IMR-90 (cell line): Measurements from ENCODE around the gene HRNR. TPM values are rescaled to one million over a fixed set of nuclear protein-coding genes. Genes with fewer than 3 reads are reported as not detected.
A peak's percentile ranks its signal among the peaks of the same experiment; 100 is the strongest.

Source experiments
- ATAC-seq: fragments of 200-7000 bp; cut with Tn5 transposase; 2 replicates; pipeline ENCODE4 v1.9.1; 2020; ENCODE audit warnings: low read depth, mild to moderate bottlenecking, moderate library complexity
- BruUV-seq: library from RNA; stranded (reverse); fragments of 400-500 nt; replicated peaks from 2 replicates; lab custom pipeline; 2021; lab: Mats Ljungman, UMichigan
- CTCF ChIA-PET: fragments of 300-600 bp; formaldehyde crosslinking; extraction: SDS; loops from one replicate; lab custom pipeline; 2021; ENCODE audit warnings: antibody characterized with exemption; lab: Yijun Ruan, JAX
- POLR2A ChIA-PET: fragments of 300-600 bp; sonication (Branson Sonifier 250); formaldehyde crosslinking; loops from one replicate; lab custom pipeline; 2022; ENCODE audit warnings: antibody characterized with exemption; ENCODE audit not compliant: unreplicated experiment; lab: Charles Lee
- DNase-seq: peaks from one replicate; pipeline ENCODE4 v3.0.0; 2013
- H2AFZ ChIP-seq: replicated peaks from 2 replicates; pipeline ENCODE3; 2013; ENCODE audit warnings: low read length, mild to moderate bottlenecking; ENCODE audit not compliant: poor library complexity
- H2AK5ac ChIP-seq: 2 replicates; pipeline ENCODE4 v1.6.1; 2013; ENCODE audit warnings: low read depth, low read length, inconsistent platforms
- H2AK9ac ChIP-seq: replicated peaks from 2 replicates; pipeline ENCODE3; 2013; ENCODE audit warnings: mild to moderate bottlenecking, low read depth, low read length, moderate library complexity; ENCODE audit not compliant: poor library complexity
- H2BK120ac ChIP-seq: 2 replicates; pipeline ENCODE4 v1.6.1; 2013; ENCODE audit warnings: low read depth, low read length, inconsistent platforms
- H2BK15ac ChIP-seq: 3 replicates; pipeline ENCODE4 v1.6.1; 2013; ENCODE audit warnings: low read depth, low read length, inconsistent platforms
- H2BK20ac ChIP-seq: 2 replicates; pipeline ENCODE4 v1.6.1; 2013; ENCODE audit warnings: low read depth, mild to moderate bottlenecking, inconsistent platforms, low read length, moderate library complexity
- H2BK5ac ChIP-seq: 2 replicates; pipeline ENCODE4 v1.6.1; 2013; ENCODE audit warnings: mild to moderate bottlenecking, low read depth, low read length, inconsistent platforms; ENCODE audit not compliant: poor library complexity, severe bottlenecking
- H3K14ac ChIP-seq: replicated peaks from 2 replicates; pipeline ENCODE4 v1.6.1; 2013; ENCODE audit warnings: low read depth, low read length, inconsistent platforms
- H3K18ac ChIP-seq: 2 replicates; pipeline ENCODE4 v1.6.1; 2013; ENCODE audit warnings: low read depth, low read length, control low read depth
- H3K23ac ChIP-seq: 2 replicates; pipeline ENCODE4 v1.6.1; 2013; ENCODE audit warnings: low read depth, low read length, inconsistent platforms
- H3K27ac ChIP-seq: 2 replicates; pipeline ENCODE4 v1.5.1; 2013; ENCODE audit warnings: mild to moderate bottlenecking, control low read depth, low read length; ENCODE audit not compliant: insufficient read depth
- H3K27me3 ChIP-seq: 2 replicates; pipeline ENCODE4 v1.6.1; 2013; ENCODE audit warnings: low read length; ENCODE audit not compliant: control insufficient read depth, insufficient read depth
- H3K36me3 ChIP-seq: 2 replicates; pipeline ENCODE4 v1.6.1; 2013; ENCODE audit warnings: low read length, mixed read lengths; ENCODE audit not compliant: control insufficient read depth, insufficient read depth
- H3K4ac ChIP-seq: 2 replicates; pipeline ENCODE4 v1.6.1; 2013; ENCODE audit warnings: low read depth, low read length, inconsistent platforms
- H3K4me1 ChIP-seq: 2 replicates; pipeline ENCODE4 v1.6.1; 2013; ENCODE audit warnings: low read length, mixed read lengths; ENCODE audit not compliant: control insufficient read depth, insufficient read depth
- H3K4me2 ChIP-seq: 2 replicates; pipeline ENCODE4 v1.6.1; 2013; ENCODE audit warnings: low read depth, mild to moderate bottlenecking, control low read depth, low read length, moderate library complexity
- H3K4me3 ChIP-seq: 2 replicates; pipeline ENCODE4 v1.5.1; 2013; ENCODE audit warnings: low read depth, mild to moderate bottlenecking, control low read depth, low read length, moderate library complexity; ENCODE audit not compliant: insufficient read depth
- H3K56ac ChIP-seq: 2 replicates; pipeline ENCODE4 v1.6.1; 2013; ENCODE audit warnings: low read length, inconsistent platforms; ENCODE audit not compliant: insufficient read depth; ENCODE audit errors: extremely low read depth
- H3K79me1 ChIP-seq, 2 experiments: 2 replicates each; pipeline ENCODE4 v1.6.1; 2013; ENCODE audit warnings: low read length in 2 of 2, inconsistent platforms in 1 of 2, low read depth in 1 of 2
- H3K9ac ChIP-seq: 2 replicates; pipeline ENCODE4 v1.6.1; 2013; ENCODE audit warnings: low read depth, low read length, control low read depth
- H3K9me1 ChIP-seq: 2 replicates; pipeline ENCODE4 v1.6.1; 2013; ENCODE audit warnings: low read length, inconsistent platforms; ENCODE audit not compliant: insufficient read depth
- H3K9me3 ChIP-seq: 2 replicates; pipeline ENCODE4 v1.6.1; 2013; ENCODE audit warnings: low read length; ENCODE audit not compliant: control insufficient read depth, insufficient read depth
- H4K20me1 ChIP-seq: 2 replicates; pipeline ENCODE4 v1.6.1; 2013; ENCODE audit warnings: low read length, inconsistent platforms; ENCODE audit not compliant: insufficient read depth
- H4K5ac ChIP-seq: 2 replicates; pipeline ENCODE4 v1.6.1; 2013; ENCODE audit warnings: mild to moderate bottlenecking, low read depth, low read length, control low read depth
- H4K8ac ChIP-seq, 2 experiments: 2 replicates each; pipeline ENCODE4 v1.6.1; 2013; ENCODE audit warnings: low read depth in 2 of 2, low read length in 2 of 2, control low read depth in 1 of 2, inconsistent platforms in 1 of 2
- H4K91ac ChIP-seq: 2 replicates; pipeline ENCODE4 v1.6.1; 2013; ENCODE audit warnings: low read depth, low read length, inconsistent platforms; ENCODE audit not compliant: insufficient read depth
- CEBPB ChIP-seq: IDR thresholded peaks from 2 replicates; pipeline ENCODE4 v1.6.1; 2012; ENCODE audit warnings: low read depth, low read length, improper control_type of control experiment
- FOS ChIP-seq: fragments of 150-350 bp; IDR thresholded peaks from 2 replicates; pipeline ENCODE4 v1.6.1; 2016; ENCODE audit warnings: low read depth, low read length
- WGBS, 2 experiments: methylation state at CpG; one replicate each; pipeline versions ENCODE4 v1.1.5 to v1.1.7; 2013; ENCODE audit warnings: missing lambda C conversion rate in 2 of 2; ENCODE audit not compliant: insufficient read length in 1 of 2; ENCODE audit errors: extremely low coverage in 2 of 2; 5-methylcytosine and 5-hydroxymethylcytosine counted together
- dilution Hi-C: fragments of 300-500 bp; cut with HindIII; formaldehyde crosslinking; loops from one replicate; pipeline ENCODE4 v1.14.3; 2018; ENCODE audit warnings: low sequenced_read_pairs; ENCODE audit not compliant: unreplicated experiment
- in situ Hi-C: fragments of 300-500 bp; cut with MboI; formaldehyde crosslinking; loops from 3 replicates; pipeline ENCODE4 v1.14.3; 2019; ENCODE audit warnings: low sequenced_read_pairs, inconsistent platforms, mixed read lengths
- intact Hi-C: fragments of 100-400 bp; cut with micrococcal nuclease; formaldehyde crosslinking; loops from 2 replicates; pipeline ENCODE4 v1.10.0; 2022
- polyA plus RNA-seq, 3 experiments: library from polyadenylated mRNA; depleted of rRNA; stranded (reverse); fragments of >200 nt; gene quantifications; 2 replicates each; pipeline ENCODE4 v1.2.3, GENCODE V29; 2012; ENCODE audit warnings: low replicate concordance in 1 of 3
- total RNA-seq: library from RNA; depleted of rRNA; stranded (reverse); fragments of >200 nt; gene quantifications from 2 replicates; pipeline ENCODE4 v1.2.3, GENCODE V29; 2012

Gene HRNR
- total and polyA plus RNA-seq, 2 of the 4 experiments (the other 2 are of a cell fraction) = under 0.01 TPM; not detected in 1

- intact Hi-C loops (no loop called here), in situ Hi-C loops (no loop called here), dilution Hi-C loops (no loop called here)
- TF ChIP-seq CEBPB (no peak), FOS (0 out of 2 replicates have a peak, but pooled peaks have one; percentile 8)
- Histone ChIP-seq H3K4ac (no peak overlapping the region), H3K79me1 (no peaks in the 10 kb centered on the region), H3K27me3 (no peaks in the 10 kb centered on the region), H3K4me1 (no peaks in the 10 kb centered on the region), H2AFZ (no peak overlapping the region), H4K91ac (no peak overlapping the region), H4K5ac (no peak overlapping the region), H4K20me1 (no peaks in the 10 kb centered on the region), H3K9me3 (no peaks in the 10 kb centered on the region), H3K36me3 (no peaks in the 10 kb centered on the region), H3K4me2 (no peak overlapping the region), H3K23ac (no peak overlapping the region), H2AK9ac (no peak overlapping the region), H2AK5ac (no peak overlapping the region), H2BK5ac (no peak overlapping the region), H3K9ac (no peak overlapping the region), H3K27ac (no peak overlapping the region), H2BK15ac (no peak overlapping the region), H3K4me3 (no peak overlapping the region), H2BK20ac (no peak overlapping the region), H4K8ac (no peak overlapping the region), H3K18ac (no peak overlapping the region), H3K9me1 (no peaks in the 10 kb centered on the region), H3K56ac (no peak overlapping the region), H3K14ac (no peak overlapping the region), H2BK120ac (no peak overlapping the region)
- no CpG with 5 or more reads among the region's 2 CpGs for WGBS, 2 experiments
- CTCF ChIA-PET = interaction anchor here (0.6 kb wide), 1 partner anchor 18 kb away, joined by 3 read pairs; no protein-coding TSS in a partner anchor
- POLR2A ChIA-PET = no interaction called here
- BruUV-seq = no TSS peak
- no peak for DNase-seq
- no peak for ATAC-seq
These were observed 20.7 kb upstream of the HRNR start for GRCh38 chr1:152244576-152245273.
